Central memory CD4-positive, alpha-beta T cell (primary cell): Measurements from ENCODE around the gene CTDSPL2.
"Not testable (repeated sequence)": the region's sequence is repeated elsewhere in the genome, so short reads cannot be mapped to it uniquely, and the experiment has no call there.

Experiments used
- DNase-seq: peaks from one replicate; pipeline ENCODE4 v3.0.0; 2022

The CTDSPL2 gene

GRCh38 chr15:44485880-44486279 is 58.5 kb downstream of the CTDSPL2 start:
- no peak for DNase-seq

GRCh38 chr15:44489464-44489863 is 62.0 kb downstream of the CTDSPL2 start:
- no peak for DNase-seq

GRCh38 chr15:44490622-44491021 is 63.2 kb downstream of the CTDSPL2 start:
- no peak for DNase-seq

- DNase-seq = no peak
Measured at GRCh38 chr15:44492040-44492439, 64.6 kb downstream of the CTDSPL2 start.

- no peak for DNase-seq
Measured at GRCh38 chr15:44492672-44493071, 65.2 kb downstream of the CTDSPL2 start.

GRCh38 chr15:44495562-44495961 is 68.1 kb downstream of the CTDSPL2 start:
- DNase-seq = no peak

- no peak for DNase-seq
Measured at GRCh38 chr15:44500555-44500954, 73.1 kb downstream of the CTDSPL2 start.

- peak; percentile 17 for DNase-seq
Measured at GRCh38 chr15:44501768-44502366, 74.4 kb downstream of the CTDSPL2 start.

GRCh38 chr15:44516436-44516835 is 89.0 kb downstream of the CTDSPL2 start:
- DNase-seq = no peak

- DNase-seq = no peak
Measured at GRCh38 chr15:44519537-44519936, 92.1 kb downstream of the CTDSPL2 start.

GRCh38 chr15:44525018-44525417 is 97.6 kb downstream of the CTDSPL2 start:
- DNase-seq = no peak

- DNase-seq = no peak
Measured at GRCh38 chr15:44527241-44527640, 99.8 kb downstream of the CTDSPL2 start.

GRCh38 chr15:44529864-44530604 is 102.6 kb downstream of the CTDSPL2 start:
- DNase-seq = no peak

GRCh38 chr15:44530653-44531052 is 103.2 kb downstream of the CTDSPL2 start:
- no peak for DNase-seq

GRCh38 chr15:44532275-44532674 is 104.8 kb downstream of the CTDSPL2 start:
- DNase-seq = not testable (repeated sequence)

- DNase-seq = no peak
Measured at GRCh38 chr15:44532689-44533088, 105.3 kb downstream of the CTDSPL2 start.

GRCh38 chr15:44535092-44535491 is 107.7 kb downstream of the CTDSPL2 start:
- no peak for DNase-seq

GRCh38 chr15:44535523-44536301 is 108.3 kb downstream of the CTDSPL2 start:
- peak; percentile 13 for DNase-seq

GRCh38 chr15:44536302-44536961 is 109.0 kb downstream of the CTDSPL2 start:
- DNase-seq = no peak

- peak; percentile 95 for DNase-seq
Measured at GRCh38 chr15:44536962-44537734, 109.7 kb downstream of the CTDSPL2 start, which contains the start of gene EIF3J. Gene EIF3J, plus strand, starts transcription at chr15:44537147. Its CDS starts 48 bp downstream, at chr15:44537195.

- peak; percentile 15 for DNase-seq
Measured at GRCh38 chr15:44537735-44538240, 110.4 kb downstream of the CTDSPL2 start.
